H9 (cell line): ENCODE measurements around the gene ATP5F1B. TPM values are rescaled to one million over a fixed set of nuclear protein-coding genes. Genes with fewer than 3 reads are reported as not detected.
A peak's percentile ranks its signal among the peaks of the same experiment; 100 is the strongest.

Experiments used
- DNase-seq: peaks from one replicate; pipeline ENCODE4 v3.0.0-alpha.2; 2017
- H2AFZ ChIP-seq: one replicate; pipeline ENCODE4 v1.6.1; 2013; ENCODE audit warnings: mild to moderate bottlenecking, low read length, control low read depth, moderate library complexity
- H2AK5ac ChIP-seq: 2 replicates; pipeline ENCODE4 v1.6.1; 2013; ENCODE audit warnings: low read length, control low read depth, mixed read lengths; ENCODE audit not compliant: insufficient read length
- H2BK120ac ChIP-seq: one replicate; pipeline ENCODE4 v1.6.1; 2013; ENCODE audit warnings: low read depth, mild to moderate bottlenecking, low read length, control low read depth, inconsistent platforms; ENCODE audit not compliant: poor library complexity, severe bottlenecking
- H2BK12ac ChIP-seq: 2 replicates; pipeline ENCODE4 v1.6.1; 2013; ENCODE audit warnings: low read length, control low read depth, mixed read lengths, low read depth; ENCODE audit not compliant: insufficient read length
- H2BK15ac ChIP-seq: 2 replicates; pipeline ENCODE4 v1.6.1; 2013; ENCODE audit warnings: low read depth, low read length, control low read depth
- H2BK20ac ChIP-seq: one replicate; pipeline ENCODE4 v1.6.1; 2013; ENCODE audit warnings: low read depth, mild to moderate bottlenecking, low read length, control low read depth, inconsistent platforms; ENCODE audit not compliant: poor library complexity, severe bottlenecking
- H2BK5ac ChIP-seq: 2 replicates; pipeline ENCODE4 v1.6.1; 2013; ENCODE audit warnings: low read length, control low read depth, mixed read lengths; ENCODE audit not compliant: insufficient read length
- H3K14ac ChIP-seq: 2 replicates; pipeline ENCODE4 v1.6.1; 2013; ENCODE audit warnings: low read length, control low read depth; ENCODE audit not compliant: insufficient read depth
- H3K18ac ChIP-seq: 2 replicates; pipeline ENCODE4 v1.6.1; 2013; ENCODE audit warnings: low read depth, mild to moderate bottlenecking, mixed read lengths, low read length, control low read depth; ENCODE audit not compliant: insufficient read length
- H3K23ac ChIP-seq: 2 replicates; pipeline ENCODE4 v1.6.1; 2013; ENCODE audit warnings: low read length, control low read depth, mixed read lengths, low read depth; ENCODE audit not compliant: insufficient read length
- H3K23me2 ChIP-seq: 2 replicates; pipeline ENCODE4 v1.6.1; 2013; ENCODE audit warnings: low read depth, mild to moderate bottlenecking, mixed read lengths, low read length, control low read depth; ENCODE audit not compliant: insufficient read length, poor library complexity, severe bottlenecking
- H3K27ac ChIP-seq: 2 replicates; pipeline ENCODE4 v1.5.1; 2013; ENCODE audit warnings: low read length, control low read depth, mixed read lengths, low read depth; ENCODE audit not compliant: insufficient read length
- H3K27me3 ChIP-seq: 2 replicates; pipeline ENCODE4 v1.6.1; 2013; ENCODE audit warnings: low read length, control low read depth, inconsistent platforms; ENCODE audit not compliant: insufficient read depth
- H3K4ac ChIP-seq: 2 replicates; pipeline ENCODE4 v1.6.1; 2013; ENCODE audit warnings: low read depth, mild to moderate bottlenecking, control low read depth, inconsistent platforms, low read length, moderate library complexity
- H3K4me1 ChIP-seq: 2 replicates; pipeline ENCODE4 v1.6.1; 2013; ENCODE audit warnings: low read length, control low read depth, inconsistent platforms; ENCODE audit not compliant: insufficient read depth
- H3K4me2 ChIP-seq: 2 replicates; pipeline ENCODE4 v1.6.1; 2013; ENCODE audit warnings: low read length, control low read depth, mixed read lengths; ENCODE audit not compliant: insufficient read length, insufficient read depth
- H3K56ac ChIP-seq: 2 replicates; pipeline ENCODE4 v1.6.1; 2013; ENCODE audit warnings: low read depth, mild to moderate bottlenecking, mixed read lengths, low read length, control low read depth; ENCODE audit not compliant: insufficient read length
- H3K79me1 ChIP-seq: 2 replicates; pipeline ENCODE4 v1.6.1; 2013; ENCODE audit warnings: low read depth, mild to moderate bottlenecking, moderate library complexity, low read length, control low read depth, inconsistent platforms; ENCODE audit not compliant: insufficient read depth, poor library complexity, severe bottlenecking
- H3K79me2 ChIP-seq: 2 replicates; pipeline ENCODE4 v1.6.1; 2013; ENCODE audit warnings: low read length, control low read depth, inconsistent platforms; ENCODE audit not compliant: insufficient read depth
- H3K9ac ChIP-seq: 2 replicates; pipeline ENCODE4 v1.6.1; 2013; ENCODE audit warnings: low read length, control low read depth, mixed read lengths; ENCODE audit not compliant: insufficient read length; ENCODE audit errors: extremely low read depth
- H3K9me3 ChIP-seq: one replicate; pipeline ENCODE4 v1.6.1; 2013; ENCODE audit warnings: low read depth, low read length, inconsistent platforms; ENCODE audit not compliant: control insufficient read depth
- H3T11ph ChIP-seq: one replicate; pipeline ENCODE4 v1.6.1; 2013; ENCODE audit warnings: mild to moderate bottlenecking, low read length, control low read depth, inconsistent platforms
- H4K20me1 ChIP-seq: one replicate; pipeline ENCODE4 v1.6.1; 2013; ENCODE audit not compliant: control insufficient read depth, insufficient read length, insufficient read depth
- H4K5ac ChIP-seq: 2 replicates; pipeline ENCODE4 v1.6.1; 2013; ENCODE audit warnings: low read depth, mild to moderate bottlenecking, mixed read lengths, low read length, control low read depth; ENCODE audit not compliant: insufficient read length
- H4K8ac ChIP-seq: replicated peaks from 2 replicates; pipeline ENCODE4 v1.6.1; 2013; ENCODE audit warnings: low read length, control low read depth, mixed read lengths, low read depth; ENCODE audit not compliant: insufficient read length
- H4K91ac ChIP-seq: 2 replicates; pipeline ENCODE4 v1.6.1; 2013; ENCODE audit warnings: low read depth, mild to moderate bottlenecking, moderate library complexity, mixed read lengths, low read length, control low read depth; ENCODE audit not compliant: insufficient read length
- H3K27ac Mint-ChIP-seq, 3 experiments: 2 replicates in 2 of 3; 3 replicates in 1 of 3; pipeline ENCODE4 v1.8.0; 2020 to 2021; ENCODE audit warnings: mixed read lengths in 3 of 3, mild to moderate bottlenecking in 1 of 3, moderate library complexity in 1 of 3
- H3K27me3 Mint-ChIP-seq: 2 replicates; pipeline ENCODE4 v1.8.0; 2021; ENCODE audit warnings: low read depth, mild to moderate bottlenecking, moderate library complexity, mixed read lengths
- H3K36me3 Mint-ChIP-seq, 3 experiments: 2 replicates in 2 of 3; 3 replicates in 1 of 3; pipeline ENCODE4 v1.8.0; 2020 to 2021; ENCODE audit warnings: low read depth in 3 of 3, mixed read lengths in 3 of 3; ENCODE audit not compliant: insufficient read depth in 1 of 3
- H3K4me1 Mint-ChIP-seq, 2 experiments: 2 replicates each; pipeline ENCODE4 v1.8.0; 2020; ENCODE audit warnings: mixed read lengths in 2 of 2
- H3K4me3 Mint-ChIP-seq, 2 experiments: 2 replicates in 1 of 2; 3 replicates in 1 of 2; pipeline ENCODE4 v1.8.0; 2020 to 2021; ENCODE audit warnings: mild to moderate bottlenecking in 2 of 2, mixed read lengths in 2 of 2, moderate library complexity in 1 of 2
- H3K9me3 Mint-ChIP-seq, 2 experiments: 2 replicates in 1 of 2; 3 replicates in 1 of 2; pipeline ENCODE4 v1.8.0; 2020; ENCODE audit warnings: mild to moderate bottlenecking in 2 of 2, mixed read lengths in 2 of 2, moderate library complexity in 1 of 2
- CTCF ChIP-seq: fragments of 200-600 bp; sonication (generic); conservative IDR thresholded peaks from 3 replicates; pipeline ENCODE4 v1.8.0; 2021; ENCODE audit warnings: antibody characterized with exemption, mild to moderate bottlenecking
- WGBS: extraction: QIAGEN DNeasy Blood & Tissue Kit; methylation state at CpG from one replicate; pipeline ENCODE4 v1.1.7; 2013; ENCODE audit warnings: missing lambda C conversion rate, low lambda C conversion rate, mixed read lengths; ENCODE audit not compliant: insufficient read length; ENCODE audit errors: extremely low coverage; 5-methylcytosine and 5-hydroxymethylcytosine counted together
- total RNA-seq: library from RNA; stranded (reverse); gene quantifications from 2 replicates; pipeline ENCODE4 v1.2.1, GENCODE V29; 2021

The ATP5F1B gene
- total RNA-seq, 1 experiment from 2014 or later = 927 TPM

- WGBS = 100% methylated on average over 1 of the region's 18 CpGs
- H3K27ac ChIP-seq = no peak overlapping the region
- no peak for TF ChIP-seq CTCF
- H4K8ac ChIP-seq = no peak overlapping the region
- H2BK20ac ChIP-seq = no peak overlapping the region
- H3K9me3 ChIP-seq = no peaks in the 10 kb centered on the region
- H3K79me2 ChIP-seq = peaks cover 25% of the 10 kb centered on the region; the same call in 1 of the 2 replicates
- H3K4me2 ChIP-seq = peak overlapping the region; percentile 98
- no peak overlapping the region for H2AK5ac ChIP-seq
- H2AFZ ChIP-seq = no peak overlapping the region
- H3K4me1 Mint-ChIP-seq = peaks cover 48 to 50% of the 10 kb centered on the region in 2 experiments
- H3K56ac ChIP-seq = no peak overlapping the region
- no peak overlapping the region for H3K23ac ChIP-seq
- no peak overlapping the region for H2BK15ac ChIP-seq
- peaks cover 11% of the 10 kb centered on the region for H3K23me2 ChIP-seq
- H3K18ac ChIP-seq = no peak overlapping the region
- peak overlapping the region; percentile 4 to 38 (median 37) for H3K27ac Mint-ChIP-seq
- H2BK120ac ChIP-seq = no peak overlapping the region
- no peak for DNase-seq
- peak overlapping the region; percentile 97 to 98 for H3K4me3 Mint-ChIP-seq
- no peak overlapping the region for H4K91ac ChIP-seq
- peaks cover 2 to 20% (median 13%) of the 10 kb centered on the region in 3 experiments; a peak in 5 of 7 replicates for H3K36me3 Mint-ChIP-seq
- peak overlapping the region; percentile 77 for H3K9ac ChIP-seq
- H4K5ac ChIP-seq = no peak overlapping the region
- H3K4ac ChIP-seq = no peak overlapping the region
- peaks cover 0 to 3% of the 10 kb centered on the region in 2 experiments; a peak in 2 of 5 replicates for H3K9me3 Mint-ChIP-seq
- H3K27me3 Mint-ChIP-seq = no peaks in the 10 kb centered on the region
- 0 out of 2 replicates have a peak overlapping the region, but pooled peaks have one; percentile 75 for H3K14ac ChIP-seq
- no peak overlapping the region for H2BK12ac ChIP-seq
- no peak overlapping the region for H3T11ph ChIP-seq
- H3K79me1 ChIP-seq = peaks cover 4% of the 10 kb centered on the region
- H4K20me1 ChIP-seq = no peaks in the 10 kb centered on the region
- H3K4me1 ChIP-seq = peaks cover 14% of the 10 kb centered on the region; the same call in 1 of the 2 replicates
- no peak overlapping the region for H2BK5ac ChIP-seq
- no peaks in the 10 kb centered on the region for H3K27me3 ChIP-seq
Measured at GRCh38 chr12:56628671-56629458, 16.9 kb downstream of the ATP5F1B start.
